SU-DHL-6 (cell line): ENCODE measurements around the gene SMAD3.

ENCODE experiments used
- EZH2phosphoT487 ChIP-seq: fragments of 200-600 bp; sonication (generic), shearing (Covaris generic); conservative IDR thresholded peaks from 2 replicates; pipeline ENCODE4 v1.6.1; 2018; ENCODE audit warnings: mild to moderate bottlenecking, antibody characterized with exemption, low read length, moderate library complexity, mixed read lengths
- TF ChIP-seq, protein P1 (sequence below): fragments of 200-600 bp; sonication (generic); IDR thresholded peaks from one replicate; pipeline ENCODE4 v1.5.1; 2017; ENCODE audit warnings: antibody characterized with exemption, mild to moderate bottlenecking, low read length, moderate library complexity; ENCODE audit not compliant: insufficient read depth, poor library complexity, severe bottlenecking

DNA sequence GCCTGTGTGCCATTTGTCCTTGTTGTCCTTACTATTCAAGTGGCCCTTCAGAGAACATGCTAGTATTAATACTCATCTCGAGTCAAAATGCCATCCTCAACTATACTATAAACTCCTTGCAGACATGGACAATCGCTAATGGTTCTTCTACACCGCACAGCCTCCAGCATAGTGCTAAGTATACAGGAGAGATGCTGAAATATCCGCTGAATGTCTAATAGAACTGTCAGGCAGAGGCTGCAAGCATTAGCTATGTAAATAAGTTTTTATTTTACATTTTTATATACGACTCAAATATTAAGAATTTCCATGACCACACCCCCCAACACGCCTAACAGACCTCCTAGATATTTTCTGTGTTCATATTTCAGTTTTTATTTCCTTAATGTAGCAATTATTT lies 149.7 kb downstream of the SMAD3 start:
- TF ChIP-seq, protein P1, sequence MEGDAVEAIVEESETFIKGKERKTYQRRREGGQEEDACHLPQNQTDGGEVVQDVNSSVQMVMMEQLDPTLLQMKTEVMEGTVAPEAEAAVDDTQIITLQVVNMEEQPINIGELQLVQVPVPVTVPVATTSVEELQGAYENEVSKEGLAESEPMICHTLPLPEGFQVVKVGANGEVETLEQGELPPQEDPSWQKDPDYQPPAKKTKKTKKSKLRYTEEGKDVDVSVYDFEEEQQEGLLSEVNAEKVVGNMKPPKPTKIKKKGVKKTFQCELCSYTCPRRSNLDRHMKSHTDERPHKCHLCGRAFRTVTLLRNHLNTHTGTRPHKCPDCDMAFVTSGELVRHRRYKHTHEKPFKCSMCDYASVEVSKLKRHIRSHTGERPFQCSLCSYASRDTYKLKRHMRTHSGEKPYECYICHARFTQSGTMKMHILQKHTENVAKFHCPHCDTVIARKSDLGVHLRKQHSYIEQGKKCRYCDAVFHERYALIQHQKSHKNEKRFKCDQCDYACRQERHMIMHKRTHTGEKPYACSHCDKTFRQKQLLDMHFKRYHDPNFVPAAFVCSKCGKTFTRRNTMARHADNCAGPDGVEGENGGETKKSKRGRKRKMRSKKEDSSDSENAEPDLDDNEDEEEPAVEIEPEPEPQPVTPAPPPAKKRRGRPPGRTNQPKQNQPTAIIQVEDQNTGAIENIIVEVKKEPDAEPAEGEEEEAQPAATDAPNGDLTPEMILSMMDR = no peak
- no peak for TF ChIP-seq EZH2phosphoT487
